ENCODE results near the gene CALD1. TPM values are rescaled to one million over a fixed set of nuclear protein-coding genes. Genes with fewer than 3 reads are reported as not detected.

Gene CALD1
- total RNA-seq, 2 experiments from 2014 or later: 2.1 to 2.2 TPM

DNA sequence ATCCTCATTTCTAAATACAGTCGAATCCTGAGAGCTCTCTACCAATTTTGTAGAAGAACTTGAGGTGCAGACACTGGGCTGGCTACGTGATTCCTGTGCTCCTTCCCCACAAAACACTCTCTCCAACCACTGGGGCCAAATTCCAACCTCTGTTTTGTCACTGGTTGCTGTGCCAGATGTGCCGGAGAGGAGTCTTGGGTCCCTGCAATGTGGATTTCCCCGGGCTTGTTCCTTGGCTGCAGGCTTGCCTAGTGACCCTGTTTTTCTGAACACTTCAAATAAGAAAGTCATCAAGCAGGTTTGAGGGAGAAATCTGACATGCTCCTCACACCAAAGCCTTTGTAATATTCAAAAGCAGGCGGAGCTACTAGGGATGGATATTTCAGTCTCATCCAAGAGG, 162.5 kb downstream of the CALD1 start:
- H3K4me1 Mint-ChIP-seq (ENCODE audit: low read depth): peaks cover 11% of the 10 kb centered on the region
- no peaks in the 10 kb centered on the region for H3K9me3 Mint-ChIP-seq
- TF ChIP-seq, protein P1, sequence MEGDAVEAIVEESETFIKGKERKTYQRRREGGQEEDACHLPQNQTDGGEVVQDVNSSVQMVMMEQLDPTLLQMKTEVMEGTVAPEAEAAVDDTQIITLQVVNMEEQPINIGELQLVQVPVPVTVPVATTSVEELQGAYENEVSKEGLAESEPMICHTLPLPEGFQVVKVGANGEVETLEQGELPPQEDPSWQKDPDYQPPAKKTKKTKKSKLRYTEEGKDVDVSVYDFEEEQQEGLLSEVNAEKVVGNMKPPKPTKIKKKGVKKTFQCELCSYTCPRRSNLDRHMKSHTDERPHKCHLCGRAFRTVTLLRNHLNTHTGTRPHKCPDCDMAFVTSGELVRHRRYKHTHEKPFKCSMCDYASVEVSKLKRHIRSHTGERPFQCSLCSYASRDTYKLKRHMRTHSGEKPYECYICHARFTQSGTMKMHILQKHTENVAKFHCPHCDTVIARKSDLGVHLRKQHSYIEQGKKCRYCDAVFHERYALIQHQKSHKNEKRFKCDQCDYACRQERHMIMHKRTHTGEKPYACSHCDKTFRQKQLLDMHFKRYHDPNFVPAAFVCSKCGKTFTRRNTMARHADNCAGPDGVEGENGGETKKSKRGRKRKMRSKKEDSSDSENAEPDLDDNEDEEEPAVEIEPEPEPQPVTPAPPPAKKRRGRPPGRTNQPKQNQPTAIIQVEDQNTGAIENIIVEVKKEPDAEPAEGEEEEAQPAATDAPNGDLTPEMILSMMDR (IDR thresholded peaks at IDR 0.05): no peak
- H3K27me3 Mint-ChIP-seq: peaks cover 2% of the 10 kb centered on the region
- no peak overlapping the region for H3K27ac Mint-ChIP-seq
- DNase-seq: no peak
- ChIA-PET CTCF (interaction anchor here (1.2 to 2.1 kb wide), 2 partner anchors 192 to 309 kb away, joined by 3 to 10 read pairs; no protein-coding TSS in a partner anchor), POLR2A (no interaction called here)
- ATAC-seq: no peak
- intact Hi-C loops (cut with micrococcal nuclease): loop anchor here (10.0 kb wide), 1 partner anchor 187 kb away; no protein-coding TSS in a partner anchor
- H3K36me3 Mint-ChIP-seq (ENCODE audit: low read depth): no peaks in the 10 kb centered on the region
- H3K4me3 Mint-ChIP-seq: no peak overlapping the region

DNA sequence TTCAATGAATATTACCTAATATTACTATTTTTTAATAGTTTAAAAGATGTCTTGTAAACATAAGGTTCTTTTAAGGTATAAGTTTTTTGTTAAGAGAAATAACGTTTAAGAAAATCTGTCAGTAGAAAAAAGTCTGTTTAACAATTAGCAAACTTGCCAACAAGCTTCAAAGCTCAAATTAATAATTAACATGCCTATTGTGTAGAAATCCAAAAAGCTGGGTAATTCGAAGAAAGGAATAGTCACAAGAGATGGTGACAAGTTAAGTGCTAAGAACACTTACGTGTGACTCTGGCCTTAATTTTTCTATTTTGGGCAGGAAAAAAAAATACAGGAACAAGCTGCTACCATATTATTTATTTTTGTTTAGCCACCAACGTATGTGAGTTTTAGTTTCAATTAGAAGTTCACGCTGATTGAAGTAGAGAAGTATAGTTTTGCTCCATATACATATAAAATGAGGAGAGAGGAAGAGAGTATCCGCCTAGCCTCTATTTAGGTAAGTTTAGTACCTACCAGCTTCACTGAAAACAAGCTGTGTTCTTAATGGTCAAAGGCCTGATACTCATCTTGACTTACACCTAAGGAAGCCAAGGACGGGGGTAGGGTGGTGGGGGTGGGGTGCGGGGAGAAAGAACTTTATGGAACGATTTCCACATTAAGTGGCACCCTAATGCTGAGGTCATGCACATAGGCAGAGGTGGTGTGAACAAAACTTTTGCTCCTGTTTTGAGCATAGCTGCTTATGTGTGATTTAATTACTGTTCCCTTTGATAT, 163.4 kb downstream of the CALD1 start:
- no peak overlapping the region for H3K4me3 Mint-ChIP-seq
- H3K27me3 Mint-ChIP-seq: peaks cover 2% of the 10 kb centered on the region
- ChIA-PET POLR2A (interaction anchor here (0.6 to 1.0 kb wide), 2 partner anchors 105 to 285 kb away, joined by 3 to 4 read pairs; no protein-coding TSS in a partner anchor), CTCF (interaction anchor here (0.8 to 2.1 kb wide), 4 partner anchors 193 to 310 kb away, joined by 3 to 10 read pairs (median 3); no protein-coding TSS in a partner anchor)
- H3K27ac Mint-ChIP-seq: no peak overlapping the region
- no peaks in the 10 kb centered on the region for H3K36me3 Mint-ChIP-seq (ENCODE audit: low read depth)
- TF ChIP-seq, protein P1 (IDR thresholded peaks at IDR 0.05): no peak
- intact Hi-C loops (cut with micrococcal nuclease): loop anchor here (10.0 kb wide), 1 partner anchor 188 kb away; no protein-coding TSS in a partner anchor
- DNase-seq: no peak
- ATAC-seq: no peak
- H3K9me3 Mint-ChIP-seq: no peaks in the 10 kb centered on the region
- peaks cover 12% of the 10 kb centered on the region for H3K4me1 Mint-ChIP-seq (ENCODE audit: low read depth)

DNA sequence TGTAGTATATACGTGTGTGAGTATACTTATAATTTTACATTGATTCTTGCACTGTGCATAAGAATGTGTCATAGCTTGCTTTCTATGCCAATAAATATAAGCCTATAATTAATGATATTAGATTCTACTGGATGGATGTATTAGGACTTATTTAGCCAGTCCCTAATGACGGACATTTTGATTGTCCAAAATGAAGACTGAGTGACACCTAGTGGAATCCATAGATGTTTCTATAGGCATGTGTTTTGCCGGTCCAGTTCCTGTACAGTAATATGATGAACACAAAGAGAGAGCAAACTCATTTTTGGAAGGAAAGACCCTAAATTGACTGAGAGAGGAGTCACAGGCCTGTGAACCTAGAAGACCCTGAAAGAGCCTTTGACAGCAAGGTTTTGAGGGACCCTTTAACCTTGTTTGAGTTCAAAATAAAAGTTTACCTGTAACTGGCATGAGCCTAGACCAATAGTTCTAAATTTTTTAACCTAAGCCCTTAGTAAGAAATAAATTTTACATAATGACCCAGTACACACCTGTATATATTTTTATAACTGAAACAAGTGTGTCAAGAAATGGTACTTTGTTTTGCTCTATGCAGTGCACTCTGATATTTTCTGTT, 164.5 kb downstream of the CALD1 start:
- no peak for DNase-seq
- Mint-ChIP-seq H3K4me1 (ENCODE audit: low read depth) (peaks cover 12% of the 10 kb centered on the region), H3K27ac (no peak overlapping the region), H3K4me3 (no peak overlapping the region), H3K27me3 (peaks cover 2% of the 10 kb centered on the region), H3K36me3 (ENCODE audit: low read depth) (no peaks in the 10 kb centered on the region), H3K9me3 (no peaks in the 10 kb centered on the region)
- no peak for ATAC-seq
- POLR2A ChIA-PET: no interaction called here
- CTCF ChIA-PET: interaction anchor here (0.8 to 2.1 kb wide), 4 partner anchors 194 to 311 kb away, joined by 3 to 10 read pairs (median 3); no protein-coding TSS in a partner anchor
- intact Hi-C loops (cut with micrococcal nuclease): loop anchor here (10.0 kb wide), 1 partner anchor 189 kb away; no protein-coding TSS in a partner anchor
- TF ChIP-seq, protein P1 (IDR thresholded peaks at IDR 0.05): no peak

DNA sequence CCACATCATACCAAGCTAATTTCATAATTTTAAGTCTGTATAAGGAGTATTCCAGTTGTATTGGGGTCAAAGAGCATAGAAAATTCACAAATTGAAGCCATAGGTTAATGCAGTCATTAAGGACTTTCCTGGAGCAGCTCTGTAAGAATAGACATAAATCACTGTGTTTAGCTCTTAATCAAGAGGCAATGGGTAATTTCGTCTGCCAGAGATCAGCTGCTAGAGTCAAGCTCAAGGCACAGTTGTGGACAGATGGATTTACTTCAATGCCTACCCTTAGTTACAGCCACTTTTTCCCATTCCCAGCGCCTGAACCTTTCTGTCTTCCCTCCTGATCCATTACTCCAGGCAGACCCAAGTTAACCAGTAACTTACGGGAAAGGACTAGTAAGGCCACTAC, 166.3 kb downstream of the CALD1 start:
- DNase-seq: no peak
- H3K27me3 Mint-ChIP-seq: no peaks in the 10 kb centered on the region

More for the DNA sequence above, 166.3 kb downstream of the CALD1 start:
- ChIA-PET CTCF (interaction anchor here (0.6 to 1.5 kb wide), 9 partner anchors 8 to 429 kb away, joined by 3 to 7 read pairs (median 3); no protein-coding TSS in a partner anchor), POLR2A (no interaction called here)
- TF ChIP-seq, protein P1 (IDR thresholded peaks at IDR 0.05): no peak
- intact Hi-C loops (cut with micrococcal nuclease): loop anchor here (10.0 kb wide), 1 partner anchor 191 kb away; no protein-coding TSS in a partner anchor
- H3K27ac Mint-ChIP-seq: no peak overlapping the region
- H3K9me3 Mint-ChIP-seq: no peaks in the 10 kb centered on the region
- no peaks in the 10 kb centered on the region for H3K36me3 Mint-ChIP-seq (ENCODE audit: low read depth)
- no peak for ATAC-seq
- no peak overlapping the region for H3K4me3 Mint-ChIP-seq
- H3K4me1 Mint-ChIP-seq (ENCODE audit: low read depth): peaks cover 12% of the 10 kb centered on the region
